NCI-H2227 (cell line): ENCODE results near the gene AGXT.

Source experiments
- DNase-seq: peaks from one replicate; lab custom pipeline; 2025; ENCODE audit not compliant: unreplicated experiment; lab: John Stamatoyannopoulos, UW

The AGXT gene

DNA sequence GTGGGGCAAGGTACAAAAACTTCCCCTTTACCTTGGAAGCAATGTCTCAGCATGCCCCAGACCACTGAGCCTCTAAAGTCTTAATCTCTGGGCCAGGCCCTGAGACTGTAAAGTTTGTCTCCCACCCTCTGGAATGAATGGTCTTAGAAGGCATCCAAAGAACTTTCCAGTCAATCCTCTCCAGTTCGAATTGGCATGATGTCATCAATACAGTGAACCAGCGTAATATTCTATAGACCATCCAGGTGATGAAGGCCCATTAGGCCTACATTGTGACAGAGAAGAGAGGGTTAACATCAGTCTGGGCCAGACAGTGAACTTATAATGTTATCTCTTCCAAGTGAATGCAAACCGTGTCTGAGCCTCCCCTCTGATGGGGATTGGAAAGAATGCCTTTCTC lies 16.1 kb downstream of the AGXT start:
- no peak for DNase-seq

DNA sequence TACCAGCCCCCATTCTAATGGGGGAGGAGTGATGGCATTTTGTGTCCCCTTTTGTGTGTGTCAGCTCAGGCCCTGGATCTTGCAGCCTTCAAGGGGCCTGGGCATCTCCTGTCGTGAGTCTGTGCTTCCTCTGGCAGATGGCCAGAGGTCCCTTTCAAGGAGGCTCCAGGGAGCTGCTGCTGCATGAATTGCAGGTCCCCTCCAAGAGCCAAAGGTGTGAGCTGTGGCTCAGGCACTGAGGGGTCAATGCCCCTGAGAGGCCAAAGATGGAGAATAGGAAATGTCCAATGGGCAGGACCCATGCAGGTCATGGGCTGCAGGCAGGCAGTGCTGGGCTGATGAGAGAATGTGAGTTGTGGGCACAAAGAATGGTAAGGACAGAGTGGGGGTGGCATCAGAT lies 16.9 kb downstream of the AGXT start:
- no peak for DNase-seq

DNA sequence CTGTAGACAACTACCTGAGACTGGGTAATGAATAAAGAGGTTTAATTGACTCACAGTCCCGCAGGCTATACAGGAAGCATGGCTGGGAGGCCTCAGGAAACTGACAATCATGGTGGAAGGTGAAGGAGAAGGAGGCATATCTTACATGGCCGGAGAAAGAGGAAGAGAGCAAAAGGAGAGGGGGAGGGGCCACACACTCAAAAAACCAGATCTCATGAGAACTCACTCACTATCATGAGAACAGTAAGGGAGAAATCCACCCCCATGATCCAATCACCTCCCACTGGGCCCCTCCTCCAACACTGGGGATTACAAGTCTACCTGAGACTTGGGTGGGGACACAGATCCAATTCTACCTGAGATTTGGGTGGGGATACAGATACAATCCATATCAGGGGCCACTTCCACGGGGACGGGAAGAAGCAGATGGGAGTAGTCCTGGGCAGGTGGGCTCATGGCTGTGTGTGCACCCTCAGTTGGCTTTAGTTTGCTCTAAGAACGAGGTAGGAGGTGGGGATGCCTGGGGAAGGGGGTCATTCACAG lies 17.5 kb downstream of the AGXT start:
- no peak for DNase-seq

DNA sequence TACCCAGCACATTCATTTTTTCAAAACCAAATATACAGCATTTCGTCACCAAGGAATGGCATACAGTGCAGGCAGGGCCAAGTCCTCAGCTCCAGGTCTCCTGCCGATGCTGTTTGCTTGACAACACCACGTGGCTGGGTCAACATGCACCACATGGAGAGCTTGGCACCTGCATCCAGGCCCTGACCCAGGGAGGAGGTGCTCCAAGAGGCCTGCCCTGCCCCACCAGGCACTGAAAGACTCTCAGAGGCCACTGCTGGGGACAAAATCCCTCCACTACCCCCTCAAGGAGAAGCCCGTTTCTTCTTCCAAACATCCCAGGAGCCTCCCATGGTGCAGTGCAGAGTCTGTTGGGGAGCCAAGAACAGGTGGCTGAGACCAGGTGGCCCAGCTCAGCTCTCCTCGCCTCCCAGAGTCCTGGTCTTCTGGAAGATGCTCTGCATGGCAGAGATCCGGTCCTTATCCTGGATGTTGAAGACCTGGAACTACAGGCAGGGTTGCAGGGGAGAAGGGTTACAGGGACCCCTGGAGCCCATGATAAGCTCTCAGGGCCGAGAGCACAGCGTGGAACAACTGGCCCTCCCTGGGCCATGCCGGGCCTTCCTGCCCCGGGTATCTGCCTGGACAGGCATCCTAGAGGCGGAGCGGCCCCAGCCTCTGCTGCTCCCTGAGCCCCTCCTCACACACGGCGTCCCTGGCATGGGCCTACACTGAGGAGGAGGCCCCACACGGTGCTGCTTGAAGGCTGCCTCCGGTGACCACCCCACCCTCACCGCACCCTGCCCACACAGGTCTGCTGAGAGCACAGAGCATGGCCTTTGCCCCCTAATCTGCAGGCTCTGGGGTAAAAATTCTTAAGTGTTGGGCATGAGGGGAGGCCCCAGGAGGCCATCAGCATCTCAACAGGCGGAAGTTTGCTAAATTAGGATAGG lies 18.3 kb downstream of the AGXT start:
- no peak for DNase-seq

DNA sequence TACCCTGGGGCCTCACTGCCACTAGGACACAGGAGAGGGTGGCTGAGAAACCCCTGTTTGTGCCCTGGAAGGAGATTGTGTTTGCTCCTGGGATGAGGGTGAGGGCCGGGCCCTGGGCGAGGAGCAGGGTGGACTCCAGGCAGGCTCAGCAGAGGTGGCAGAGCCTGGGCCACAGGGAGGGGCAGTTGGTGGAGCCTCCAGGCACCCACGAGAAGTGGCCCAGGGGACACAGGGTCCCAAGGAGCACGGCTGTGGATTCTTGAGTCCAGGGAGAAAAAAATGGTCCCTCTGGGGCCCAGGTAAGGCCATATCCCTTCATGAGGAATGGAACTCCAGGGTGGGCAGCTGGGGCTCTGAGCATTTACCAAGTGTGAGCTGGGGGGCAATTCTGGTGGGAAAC lies 19.0 kb downstream of the AGXT start:
- no peak for DNase-seq

DNA sequence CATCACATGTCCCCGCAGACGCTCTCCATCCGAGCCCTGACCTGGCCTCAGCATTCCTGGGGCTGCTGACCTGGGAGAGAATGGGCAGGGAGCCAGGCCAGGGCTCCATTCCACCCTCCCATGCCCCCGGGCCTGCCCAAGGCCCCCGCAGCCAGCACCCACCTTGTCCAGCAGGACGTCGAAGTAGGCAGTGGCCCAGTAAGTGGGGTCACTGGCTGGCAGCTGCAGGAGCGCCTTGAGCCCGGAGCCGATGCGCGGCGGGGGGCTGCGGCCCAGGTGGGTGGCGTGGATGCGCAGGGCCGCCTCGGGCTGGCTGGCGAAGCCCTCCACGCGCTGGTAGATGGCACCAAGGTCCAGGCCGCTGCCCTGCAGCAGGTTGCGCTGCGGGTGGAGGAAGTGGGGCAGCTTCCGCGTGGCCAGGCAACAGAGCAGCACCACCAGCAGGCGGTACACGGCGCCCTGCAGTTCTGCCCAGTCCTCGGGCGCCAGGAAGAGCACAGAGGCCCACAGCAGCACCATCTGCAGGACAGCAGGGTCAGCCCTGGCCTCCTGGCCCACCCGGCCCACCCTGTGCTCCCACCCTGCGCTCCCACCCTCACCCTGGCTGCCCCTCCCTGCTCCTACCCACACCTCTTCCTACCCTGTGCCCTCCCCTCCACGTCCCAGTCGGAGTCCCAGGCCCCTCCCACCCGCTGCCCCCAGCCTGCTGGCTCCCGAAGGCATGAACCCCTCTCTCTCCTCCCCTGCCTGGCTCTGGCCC lies 19.7 kb downstream of the AGXT start:
- no peak for DNase-seq

DNA sequence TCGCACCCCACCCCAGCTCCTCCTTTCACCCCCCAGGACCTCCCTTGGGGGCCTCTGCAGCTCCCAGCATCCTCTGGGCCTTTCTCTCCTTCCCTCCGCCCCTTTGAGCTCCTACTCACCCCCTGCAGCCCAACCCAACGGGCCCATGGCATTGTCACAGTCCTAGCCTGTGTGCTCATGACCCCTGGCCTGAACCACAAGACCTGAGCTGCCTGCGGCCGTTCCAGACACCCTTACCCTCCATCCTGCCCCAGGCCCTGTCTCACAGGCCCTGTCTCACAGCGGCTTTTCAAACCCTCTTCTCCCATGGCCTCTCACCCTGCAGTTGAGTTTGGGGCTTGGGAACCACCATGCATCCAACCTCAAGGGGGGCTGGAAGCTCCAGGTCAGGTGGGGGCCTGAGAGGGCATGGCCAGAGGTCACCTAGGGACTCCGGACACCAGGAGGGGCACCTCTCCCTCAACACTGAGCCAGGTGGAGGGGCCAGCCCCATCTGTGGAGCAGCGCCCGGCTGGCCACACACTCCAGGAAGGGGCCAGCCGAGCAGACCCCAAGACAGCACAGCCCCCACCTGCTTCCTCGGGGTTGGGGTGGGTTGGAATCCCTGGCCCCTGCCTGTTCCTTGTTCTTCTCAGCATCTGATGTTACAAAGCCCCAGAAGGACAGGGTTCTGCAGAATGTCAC lies 20.4 kb downstream of the AGXT start:
- no peak for DNase-seq

DNA sequence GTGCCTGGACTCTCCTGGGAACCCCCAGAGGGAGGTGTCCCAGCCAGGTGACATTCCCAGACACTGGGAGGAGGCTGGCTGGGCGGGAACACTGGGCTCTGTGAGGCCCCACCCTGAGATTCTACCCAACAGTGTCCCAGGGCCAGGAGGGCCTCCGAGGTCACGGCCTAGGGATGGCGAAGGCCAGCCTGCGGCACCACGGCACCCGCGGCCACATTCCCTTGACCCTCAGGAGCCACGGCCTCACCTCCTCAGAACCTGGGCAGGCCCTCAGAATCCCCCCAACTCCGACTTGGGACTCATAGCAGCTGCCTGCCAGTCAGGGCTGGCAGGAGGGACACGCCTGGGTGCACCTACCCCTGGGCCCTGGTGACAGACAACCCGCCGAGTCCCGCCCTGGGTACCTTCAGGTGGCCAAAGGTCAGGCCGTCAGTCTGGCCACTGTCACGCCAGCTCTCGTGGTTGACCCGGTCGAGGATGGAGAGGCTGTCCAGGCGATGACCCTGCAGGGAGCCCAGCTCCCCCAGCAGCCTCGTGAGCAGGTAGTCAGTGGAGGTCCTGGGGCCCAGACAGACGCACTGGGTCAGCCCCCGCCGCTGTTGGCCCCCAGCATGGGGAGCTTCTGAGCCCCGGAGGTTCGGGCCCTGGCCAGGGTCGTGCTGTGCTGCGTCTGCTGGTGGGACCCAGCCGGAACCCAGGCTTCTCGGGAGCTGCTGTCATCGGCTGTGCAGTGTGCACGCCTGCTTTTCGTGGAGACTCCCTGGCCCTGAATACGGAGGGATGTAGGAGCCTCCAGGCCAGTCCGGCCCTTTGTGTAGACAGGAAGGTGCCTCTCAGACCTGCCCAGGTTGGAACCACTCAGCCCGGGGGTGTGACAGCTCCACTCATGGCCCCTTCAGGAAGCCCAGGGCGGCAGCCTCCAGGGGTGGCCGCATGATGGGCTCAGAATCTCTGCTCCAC lies 21.3 kb downstream of the AGXT start:
- no peak for DNase-seq

DNA sequence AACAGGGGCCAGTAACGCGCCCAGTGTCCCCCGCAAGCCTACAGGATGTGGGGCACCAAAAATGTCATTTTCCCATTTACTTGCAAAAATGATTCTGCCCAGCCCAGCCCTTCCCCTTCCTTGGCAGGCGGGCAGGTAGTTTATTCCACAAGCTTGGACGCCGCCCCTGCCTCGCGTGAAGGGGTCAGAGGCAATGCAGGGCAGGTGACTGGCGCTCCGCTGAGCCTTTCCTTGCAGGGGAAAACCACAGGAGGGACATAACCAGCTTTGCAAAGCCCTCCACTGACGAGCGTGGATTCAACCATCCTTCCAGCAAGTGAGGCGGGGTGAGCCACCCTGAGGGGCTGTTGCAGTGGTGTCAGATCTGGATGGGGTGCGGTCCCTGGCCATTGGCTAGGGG lies 22.1 kb downstream of the AGXT start:
- no peak for DNase-seq

DNA sequence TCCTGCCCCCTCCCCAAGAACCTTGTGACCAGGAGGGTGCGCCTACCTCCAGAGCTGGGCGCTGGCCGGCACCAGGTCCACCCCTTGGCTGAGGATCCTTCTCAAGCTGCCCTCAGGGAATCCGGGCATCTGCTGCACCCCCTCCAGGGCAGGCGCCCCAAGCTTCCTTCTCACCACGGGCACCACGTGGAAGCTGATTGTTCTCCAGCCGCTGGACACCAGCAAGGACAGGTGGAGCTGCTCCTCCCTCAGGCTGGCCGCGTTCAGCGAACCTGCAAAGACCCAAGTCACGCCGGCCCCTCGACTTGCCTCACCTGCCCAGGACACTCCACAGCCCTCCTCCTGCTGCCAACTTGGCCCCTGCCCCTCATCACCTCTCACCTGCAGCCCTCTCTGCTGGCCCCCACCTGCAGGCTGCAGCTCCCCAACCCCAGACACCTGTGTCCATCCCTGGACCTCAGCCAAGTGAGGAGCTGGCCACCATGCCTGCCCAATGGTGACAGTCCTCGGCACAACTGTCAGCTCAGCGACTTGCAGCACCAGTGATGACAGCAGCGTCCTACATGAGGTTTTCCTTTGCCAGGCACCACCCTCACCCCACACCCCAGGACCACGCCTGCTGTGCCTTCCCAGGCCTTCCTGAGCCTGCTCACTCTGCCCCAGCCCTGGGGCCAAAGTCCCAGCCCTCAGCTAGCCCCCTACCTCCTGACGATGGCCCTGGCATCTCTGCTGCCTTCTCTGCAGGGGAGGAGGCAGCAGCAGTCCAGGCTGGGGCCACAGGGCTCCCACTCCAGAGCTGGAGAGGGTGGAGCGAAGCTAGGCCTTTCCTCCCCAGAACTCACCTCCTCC lies 23.1 kb downstream of the AGXT start:
- no peak for DNase-seq

DNA sequence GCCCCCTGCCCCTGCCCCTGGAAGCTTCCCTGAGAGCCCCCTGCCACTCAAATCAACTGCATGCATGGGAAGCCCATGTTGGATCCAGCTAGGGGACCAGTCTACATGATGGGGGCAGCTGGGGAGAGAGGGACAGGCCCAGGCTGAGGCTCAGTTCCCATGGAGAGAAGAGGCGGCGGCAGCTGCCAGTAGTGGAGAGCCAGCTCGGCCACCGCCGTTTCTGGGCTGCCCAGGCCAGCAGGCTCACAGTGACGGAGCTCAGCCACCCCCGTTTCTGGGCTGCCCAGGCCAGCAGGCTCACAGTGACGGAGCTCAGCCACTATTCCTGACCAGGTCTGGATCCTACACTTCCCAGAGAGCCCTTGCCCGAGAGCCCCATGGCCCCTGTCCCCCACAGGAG lies 23.7 kb downstream of the AGXT start:
- DNase-seq: no peak

DNA sequence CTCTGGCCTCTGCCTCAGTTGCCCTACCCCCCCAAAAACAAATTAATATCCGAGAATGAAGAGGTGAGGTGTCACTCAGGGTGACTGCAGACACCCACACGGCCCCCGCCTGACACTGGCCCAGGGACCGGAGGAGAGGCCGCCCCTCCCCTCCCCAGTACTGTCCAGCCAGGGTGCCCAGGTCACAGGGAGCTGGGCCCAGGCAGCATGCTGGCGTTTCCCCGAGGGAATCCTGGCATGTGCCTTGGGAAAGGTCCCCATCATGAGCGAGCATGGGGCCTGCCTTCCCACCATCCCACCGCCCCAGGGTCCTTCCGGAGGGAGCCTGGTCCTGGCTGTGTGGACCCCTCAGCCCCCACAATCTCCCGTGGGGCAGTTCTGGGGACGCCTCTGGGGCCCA lies 24.3 kb downstream of the AGXT start:
- no peak for DNase-seq

DNA sequence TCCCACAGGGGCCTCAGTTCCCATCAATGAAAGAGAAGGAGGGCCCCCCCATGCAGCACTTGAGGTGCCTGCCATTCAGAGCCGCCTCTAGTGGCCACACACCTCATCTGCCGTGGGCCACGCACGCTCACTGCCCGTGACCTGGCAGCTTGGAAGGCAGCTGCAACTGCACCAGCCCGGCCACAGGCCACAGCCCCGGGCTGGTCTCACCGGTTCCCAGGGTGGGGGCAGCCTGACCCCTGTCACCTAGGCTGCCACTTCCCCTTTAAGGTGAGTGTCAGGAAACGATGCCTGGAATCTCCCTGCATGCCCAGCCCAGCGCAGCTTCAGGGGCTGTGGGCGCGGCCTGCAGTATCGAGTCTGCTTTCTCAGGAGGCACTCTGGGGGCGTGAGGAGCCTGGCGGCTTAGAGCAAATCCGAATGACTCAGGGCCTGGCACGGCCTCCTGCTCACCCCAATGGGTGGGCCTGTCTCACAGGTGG lies 24.8 kb downstream of the AGXT start:
- DNase-seq: peak; percentile 19

DNA sequence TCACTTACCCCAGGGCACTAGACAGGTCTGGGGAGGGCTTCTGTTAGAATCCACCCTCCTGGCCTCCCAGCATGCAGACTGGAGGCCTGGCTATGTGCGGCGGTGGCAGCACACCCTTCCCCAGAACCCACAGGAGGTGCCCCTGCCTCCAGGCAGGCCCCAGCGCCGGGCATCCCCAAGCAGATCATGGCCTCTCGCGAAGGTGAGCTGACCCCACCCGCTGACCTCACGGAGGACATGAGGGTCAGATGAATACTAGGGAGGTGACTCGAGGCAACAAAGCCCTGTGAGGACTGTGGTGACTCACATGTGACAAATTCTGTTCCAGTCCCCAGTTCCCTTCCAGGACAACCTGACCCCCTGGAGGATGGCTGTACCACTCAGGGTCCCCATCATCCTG lies 25.4 kb downstream of the AGXT start:
- no peak for DNase-seq

DNA sequence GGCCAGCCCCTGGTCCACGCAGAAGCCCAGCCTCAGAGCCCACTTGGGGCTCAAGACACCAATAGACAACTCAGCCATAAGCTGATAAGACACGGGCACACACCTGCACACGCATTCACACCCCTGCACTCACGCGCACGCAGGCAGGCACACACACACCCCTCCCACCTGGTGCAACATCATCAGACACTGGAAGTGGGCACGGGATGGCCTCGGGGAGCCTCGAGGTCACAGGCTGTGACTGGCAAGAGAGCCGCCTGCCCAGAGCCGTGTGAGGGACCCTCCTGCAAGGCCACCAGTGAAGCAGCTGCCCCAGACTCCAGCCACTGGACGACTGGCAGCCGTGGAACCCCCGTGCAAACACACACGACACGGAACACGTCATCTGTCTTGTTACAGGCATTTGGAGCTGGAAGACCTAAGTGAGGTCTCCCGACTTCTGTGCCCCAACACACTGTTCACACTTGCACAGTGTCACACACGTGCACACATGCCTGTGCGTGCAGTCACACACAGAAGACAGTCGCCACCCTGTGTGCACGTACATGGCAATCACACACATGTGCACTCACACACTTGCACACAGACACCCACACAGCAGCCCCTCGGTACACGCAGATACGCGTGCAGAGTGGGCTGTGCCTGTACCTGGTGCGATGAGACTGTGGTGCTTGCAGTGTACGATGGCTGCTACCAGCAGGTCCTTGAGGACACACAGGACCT lies 26.4 kb downstream of the AGXT start:
- DNase-seq: no peak

DNA sequence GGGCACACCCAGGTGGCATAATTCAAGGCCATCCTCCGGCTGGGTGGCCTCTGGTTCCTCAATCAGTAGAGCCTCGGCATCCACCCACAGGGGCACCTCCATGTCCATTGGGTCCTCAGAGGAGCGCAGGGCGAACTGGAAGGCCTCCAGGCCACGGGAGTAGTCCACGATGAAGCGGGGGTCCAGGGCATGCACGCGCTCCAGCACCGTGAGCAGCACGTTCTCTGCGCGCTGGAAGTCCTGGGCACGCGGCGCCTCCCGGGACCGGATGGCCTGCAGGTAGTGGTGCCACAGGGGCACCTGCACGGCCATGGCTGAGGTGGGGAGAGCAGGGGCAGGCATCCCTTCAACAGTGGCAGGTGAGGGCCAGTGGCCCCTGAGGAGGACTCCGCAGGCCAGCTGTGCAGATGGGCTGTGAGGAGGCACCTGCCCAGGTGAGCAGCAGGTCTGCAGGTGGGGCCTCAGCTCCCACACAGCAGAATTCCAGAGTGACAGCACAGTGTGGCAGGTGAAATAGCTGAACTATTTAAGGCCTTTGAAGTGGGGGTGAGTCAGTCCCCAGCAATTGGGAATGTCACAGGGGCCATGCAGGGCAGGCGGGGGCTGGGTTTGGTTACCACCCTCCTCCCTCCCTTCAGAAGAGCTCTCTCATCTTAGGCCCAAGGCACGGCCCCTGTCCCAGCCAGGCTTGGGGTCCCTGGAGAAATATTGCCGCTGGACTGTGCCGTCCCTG lies 27.2 kb downstream of the AGXT start, which contains the start of gene MAB21L4:
Gene MAB21L4, minus strand, starts transcription at position 501 of the 733 bp plus-strand sequence. Its CDS starts 159 bp downstream, at position 342.
- no peak for DNase-seq

DNA sequence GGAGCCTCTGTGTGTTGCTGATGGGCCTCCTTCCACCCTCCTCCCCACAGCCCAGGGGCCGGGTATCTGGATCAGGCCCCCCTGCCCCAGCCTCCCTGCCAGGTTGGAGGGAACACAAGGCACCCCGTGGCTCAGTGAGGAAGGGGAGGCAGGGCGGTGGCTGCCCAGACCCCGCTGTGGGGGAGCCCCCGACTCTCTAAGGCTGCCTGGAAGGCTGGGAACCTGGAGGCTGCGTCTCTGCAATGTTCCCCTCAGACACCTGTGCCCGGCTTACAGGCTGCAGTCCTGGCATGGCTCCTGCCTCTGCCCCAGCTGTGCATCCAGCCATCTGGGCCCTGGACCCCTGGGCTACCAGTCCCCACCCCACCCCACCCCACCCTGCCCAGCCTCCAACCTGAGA lies 27.8 kb downstream of the AGXT start:
- DNase-seq: no peak
